HG02610 (cell line): ENCODE results near the gene NEDD9.

Experiments used
- ATAC-seq: cut with Tn5 transposase; IDR thresholded peaks from one replicate; pipeline ENCODE4 v1.9.1; 2021; ENCODE audit warnings: mild to moderate bottlenecking, moderate library complexity; ENCODE audit not compliant: unreplicated experiment

Gene NEDD9

GRCh38 chr6:11232193-11232769, at the start of gene NEDD9:
Gene NEDD9, minus strand, starts transcription at chr6:11232668. Its CDS starts 153 bp downstream, at chr6:11232515.
- ATAC-seq: peak; percentile 97

DNA sequence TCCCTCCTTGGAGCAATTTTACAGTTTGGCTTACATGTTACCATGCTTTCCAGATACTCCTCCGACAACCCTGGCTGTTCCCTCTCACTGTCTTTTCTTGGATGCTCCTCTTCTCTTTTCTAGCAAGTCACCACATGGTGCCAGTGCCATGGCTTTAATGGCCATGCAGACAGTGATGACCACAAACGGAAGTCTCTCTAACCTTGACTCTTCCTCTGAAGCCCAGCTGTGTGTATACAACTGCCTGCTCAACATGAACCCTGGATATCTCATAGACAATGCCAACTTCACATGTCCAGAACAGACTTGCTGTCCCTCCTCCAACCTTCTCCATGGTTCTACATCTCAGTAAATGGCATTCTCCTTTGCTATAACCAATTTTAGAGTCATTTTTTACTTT, 49.8 kb upstream of the NEDD9 start:
- no peak for ATAC-seq

- no peak for ATAC-seq
Measured at GRCh38 chr6:11280394-11280793, 47.9 kb upstream of the NEDD9 start.

GRCh38 chr6:11279284-11279689, 46.8 kb upstream of the NEDD9 start:
- no peak for ATAC-seq

DNA sequence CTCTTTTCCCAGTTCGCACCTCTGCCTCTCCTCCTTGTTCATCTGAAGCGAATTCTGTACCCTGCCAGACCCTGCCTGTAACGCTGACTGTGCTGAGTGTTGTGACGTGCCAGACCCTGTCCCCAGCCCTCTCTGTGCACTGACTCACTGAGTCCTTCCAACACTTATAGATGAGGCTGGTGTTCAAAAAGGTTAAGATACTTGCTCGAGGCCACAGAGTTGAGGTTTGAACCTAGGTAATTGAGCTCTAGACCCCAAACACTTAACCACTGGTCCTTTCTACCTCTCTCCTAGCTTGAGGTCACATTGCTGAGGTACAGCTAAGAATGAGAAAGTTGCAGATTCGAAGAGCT, 45.7 kb upstream of the NEDD9 start:
- peak; percentile 23 for ATAC-seq

GRCh38 chr6:11277275-11278206, 45.1 kb upstream of the NEDD9 start:
- peak; percentile 57 for ATAC-seq

DNA sequence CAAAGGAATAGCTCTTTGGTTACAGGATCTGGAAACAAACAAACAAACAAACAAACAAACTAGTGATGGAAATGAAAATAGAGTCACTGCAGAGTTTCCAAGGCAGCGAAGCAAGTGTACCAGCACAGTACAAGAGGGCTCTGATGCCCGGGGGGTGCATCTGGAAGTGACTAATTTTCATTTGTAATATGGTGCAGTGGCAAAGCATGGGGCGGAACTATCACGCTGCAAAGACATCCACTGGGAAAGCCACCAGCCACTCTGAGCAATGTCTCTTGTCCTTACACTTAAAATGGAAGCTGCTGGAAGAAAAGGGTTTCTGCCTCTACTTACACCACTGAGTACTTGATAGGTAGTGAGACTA, 44.4 kb upstream of the NEDD9 start:
- no peak for ATAC-seq

DNA sequence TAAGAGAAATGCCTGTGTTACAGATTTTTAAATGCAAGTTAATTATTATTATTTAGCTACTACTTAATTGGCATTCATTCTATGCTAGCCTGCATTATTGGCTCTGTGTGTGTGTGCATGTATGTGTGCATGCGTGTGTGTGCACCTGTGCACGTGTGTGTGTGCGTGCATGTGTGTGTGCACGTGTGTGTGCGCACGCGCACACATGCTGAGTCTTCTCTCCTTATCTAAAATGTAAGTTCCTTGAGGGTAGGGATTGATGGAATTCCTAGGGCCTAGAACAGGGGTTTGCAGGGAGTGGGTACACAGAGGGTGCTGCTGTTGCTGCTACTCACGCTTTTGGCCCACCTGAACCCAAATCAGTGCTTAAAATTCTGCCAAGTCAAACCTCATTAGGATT, 43.8 kb upstream of the NEDD9 start:
- no peak for ATAC-seq

DNA sequence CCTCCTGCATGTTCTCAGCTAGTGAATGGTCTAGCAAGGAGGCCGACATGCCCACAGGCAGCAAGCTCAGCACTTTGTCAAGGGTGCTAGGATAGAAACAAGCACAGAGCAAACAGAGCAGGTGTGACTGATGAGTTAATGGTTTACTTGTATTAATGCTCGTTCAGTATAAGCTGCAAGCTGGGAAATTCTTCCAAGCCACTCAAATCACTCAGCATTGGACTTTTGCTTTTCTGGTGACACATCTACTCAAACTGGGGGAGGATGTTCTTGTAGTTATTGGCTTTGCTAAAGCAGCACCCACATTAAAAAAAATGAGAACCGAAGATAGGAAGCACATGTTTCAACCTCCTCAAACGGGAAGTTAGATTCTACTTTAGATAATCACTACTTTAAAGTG, 43.1 kb upstream of the NEDD9 start:
- peak; percentile 73 for ATAC-seq

DNA sequence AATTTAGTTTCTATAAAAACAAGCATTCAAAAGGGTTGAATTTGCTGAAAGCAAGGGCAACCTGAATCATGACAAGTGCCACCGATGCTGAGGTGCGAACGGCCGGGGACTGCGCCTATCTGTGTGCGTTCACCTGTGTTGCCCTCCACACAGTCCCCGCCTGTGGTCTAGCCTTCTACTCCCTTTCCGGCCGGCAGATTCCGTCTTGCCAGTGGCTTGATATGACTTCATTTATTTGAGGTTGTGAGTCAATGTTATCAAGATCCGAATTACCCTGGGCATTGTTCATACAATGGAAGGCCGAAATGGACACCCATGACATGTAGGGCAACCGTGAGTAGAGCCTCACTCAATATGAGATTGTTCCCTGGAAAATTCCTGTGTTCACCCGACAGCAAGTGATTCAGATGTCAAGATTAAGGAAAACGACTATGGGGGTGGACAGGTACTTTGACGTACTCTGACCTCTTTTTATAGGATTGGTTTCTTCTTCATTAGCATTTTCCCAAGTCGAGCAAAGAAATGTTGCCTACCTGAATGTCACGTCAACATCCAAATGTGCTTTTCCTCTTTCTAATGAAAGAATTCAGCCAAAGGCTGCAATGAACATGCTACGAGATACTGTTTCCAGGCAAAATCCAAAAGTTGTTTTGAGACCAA, 41.1 kb upstream of the NEDD9 start:
- no peak for ATAC-seq

- ATAC-seq: no peak
Measured at GRCh38 chr6:11272491-11273192, 40.2 kb upstream of the NEDD9 start.

DNA sequence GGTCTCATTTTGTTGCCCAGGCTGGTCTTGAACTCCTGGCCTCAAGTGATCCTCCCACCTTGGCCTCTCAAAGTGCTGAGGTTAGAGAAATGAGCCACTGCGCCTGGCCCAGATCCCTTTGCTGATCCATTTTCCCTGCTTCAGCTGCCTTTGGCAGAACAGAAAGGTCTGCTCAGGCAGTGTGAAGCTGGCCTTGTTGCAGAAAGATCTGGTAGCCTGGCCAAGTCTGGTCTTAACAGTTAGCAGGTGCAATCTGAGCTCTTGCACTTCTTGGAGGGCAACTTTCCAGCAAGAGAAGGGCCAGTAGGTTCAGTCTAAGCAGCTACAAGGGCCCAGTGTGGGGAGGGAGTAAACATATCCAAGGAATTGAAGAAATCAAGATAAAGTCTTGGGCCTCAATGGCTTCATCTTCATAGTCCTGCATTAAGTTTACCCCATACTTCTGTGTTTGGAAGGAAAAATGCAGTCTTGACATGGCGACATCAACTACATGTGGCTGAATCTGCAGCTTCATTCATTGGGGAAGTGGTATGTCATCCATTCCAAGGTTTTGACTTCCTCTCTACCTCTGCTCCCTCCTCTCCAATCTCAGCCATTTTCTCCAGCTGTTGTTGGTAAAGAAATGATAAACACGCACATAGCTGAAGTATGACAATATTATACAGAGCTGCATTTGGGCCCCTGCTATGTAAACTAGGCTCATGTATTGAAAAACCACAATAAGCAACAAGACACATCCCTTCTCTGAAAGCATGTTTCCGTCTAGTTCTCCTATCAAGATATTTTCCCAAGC, 39.0 kb upstream of the NEDD9 start:
- no peak for ATAC-seq

GRCh38 chr6:11270030-11271027, 37.9 kb upstream of the NEDD9 start:
- ATAC-seq: no peak

DNA sequence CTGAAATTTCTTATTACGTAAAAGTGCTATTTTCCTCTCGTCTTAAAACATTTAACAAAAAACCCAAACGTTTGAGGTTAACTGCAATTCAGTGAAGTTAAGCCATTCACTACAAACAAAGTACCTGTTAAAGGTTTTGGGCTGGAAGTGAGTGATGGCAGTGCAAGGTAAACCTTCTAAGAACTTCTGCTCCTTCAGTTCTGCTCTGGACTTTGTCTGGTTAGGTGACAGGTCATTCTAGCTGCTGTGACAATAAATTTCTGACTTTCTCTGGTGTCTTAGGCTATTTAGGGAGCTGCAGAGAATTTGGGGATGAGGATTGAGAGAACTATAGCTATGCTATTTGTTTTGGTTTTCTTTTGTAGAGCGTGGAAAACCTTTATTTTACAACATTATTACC, 36.5 kb upstream of the NEDD9 start:
- ATAC-seq: no peak

- ATAC-seq: no peak
Measured at GRCh38 chr6:11266926-11267325, 34.5 kb upstream of the NEDD9 start.

- ATAC-seq: no peak
Measured at GRCh38 chr6:11265932-11266331, 33.5 kb upstream of the NEDD9 start.

DNA sequence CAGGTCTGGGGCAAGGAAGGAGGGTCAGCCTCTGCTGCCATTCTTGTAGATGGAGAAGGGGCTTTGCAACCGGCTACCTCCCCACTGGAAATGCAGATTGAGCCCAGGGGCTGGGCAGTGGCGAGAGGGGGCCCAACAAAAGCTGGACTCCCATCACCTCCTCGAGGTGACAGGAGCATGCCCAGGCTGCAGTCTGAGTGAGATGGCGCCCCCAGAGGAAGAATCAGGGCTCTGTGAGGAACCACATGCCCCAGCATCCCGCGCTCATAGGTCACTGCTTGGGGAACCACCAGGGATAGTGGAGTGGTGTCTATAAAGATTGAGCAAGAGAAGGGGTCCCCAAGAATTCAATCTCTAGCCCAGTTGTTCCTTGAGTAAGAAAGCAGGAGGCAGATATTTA, 31.6 kb upstream of the NEDD9 start:
- no peak for ATAC-seq

DNA sequence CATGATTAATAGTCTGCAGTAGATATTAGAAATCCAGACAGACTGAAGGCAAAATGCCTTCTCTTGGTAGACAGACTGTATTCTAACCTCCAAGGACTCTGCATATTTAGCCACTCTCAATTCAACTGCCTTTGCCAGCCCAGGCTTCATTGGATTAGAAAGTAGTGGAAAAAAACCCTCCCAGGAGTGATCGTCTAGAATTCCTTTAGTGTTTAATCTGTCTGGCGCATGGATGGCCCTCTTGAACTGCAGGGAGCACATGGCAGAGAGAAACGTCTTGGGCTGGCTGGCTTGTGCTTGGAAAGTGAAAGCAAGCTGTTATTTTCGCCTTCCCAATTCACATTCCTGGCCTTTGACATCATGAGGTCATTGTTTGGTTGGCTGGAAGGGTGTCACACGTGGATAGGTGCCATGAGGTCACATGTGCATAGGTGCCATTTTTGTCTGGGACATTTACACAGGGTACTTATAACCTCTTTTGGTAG, 30.9 kb upstream of the NEDD9 start:
- no peak for ATAC-seq

- no peak for ATAC-seq
Measured at GRCh38 chr6:11262242-11262641, 29.8 kb upstream of the NEDD9 start.
